HG02981 (cell line): ENCODE measurements around the gene DNM1L.

Experiments
- ATAC-seq: cut with Tn5 transposase; IDR thresholded peaks from one replicate; pipeline ENCODE4 v1.9.1; 2021; ENCODE audit warnings: mild to moderate bottlenecking, moderate library complexity; ENCODE audit not compliant: unreplicated experiment

The DNM1L gene

GRCh38 chr12:32679091-32679919 lies at the start of gene DNM1L:
Gene DNM1L, plus strand, starts transcription at chr12:32679301. Its CDS starts 63 bp downstream, at chr12:32679364.
- ATAC-seq = peak; percentile 96

GRCh38 chr12:32641287-32641901 lies 37.7 kb upstream of the DNM1L start:
- ATAC-seq = no peak

- ATAC-seq = no peak
Observed at GRCh38 chr12:32644431-32644830, 34.7 kb upstream of the DNM1L start.

GRCh38 chr12:32647275-32647674 lies 31.8 kb upstream of the DNM1L start:
- no peak for ATAC-seq

- ATAC-seq = no peak
Observed at GRCh38 chr12:32650508-32650907, 28.6 kb upstream of the DNM1L start.

GRCh38 chr12:32651151-32651955 lies 27.7 kb upstream of the DNM1L start:
- ATAC-seq = no peak

- no peak for ATAC-seq
Observed at GRCh38 chr12:32651956-32652210, 27.2 kb upstream of the DNM1L start.

- no peak for ATAC-seq
Observed at GRCh38 chr12:32659908-32660440, 19.1 kb upstream of the DNM1L start.

GRCh38 chr12:32661706-32662105 lies 17.4 kb upstream of the DNM1L start:
- no peak for ATAC-seq

- ATAC-seq = no peak
Observed at GRCh38 chr12:32662665-32663064, 16.4 kb upstream of the DNM1L start.

GRCh38 chr12:32666018-32666417 lies 13.1 kb upstream of the DNM1L start:
- no peak for ATAC-seq

GRCh38 chr12:32669584-32669983 lies 9.5 kb upstream of the DNM1L start:
- ATAC-seq = no peak

- no peak for ATAC-seq
Observed at GRCh38 chr12:32671930-32672780, 6.9 kb upstream of the DNM1L start.

- no peak for ATAC-seq
Observed at GRCh38 chr12:32679920-32680237, 778 bp downstream of the DNM1L start.

GRCh38 chr12:32680787-32681186 lies 1.7 kb downstream of the DNM1L start:
- no peak for ATAC-seq

GRCh38 chr12:32681272-32681671 lies 2.2 kb downstream of the DNM1L start:
- no peak for ATAC-seq

GRCh38 chr12:32686340-32686739 lies 7.2 kb downstream of the DNM1L start:
- ATAC-seq = no peak

- no peak for ATAC-seq
Observed at GRCh38 chr12:32688786-32689185, 9.7 kb downstream of the DNM1L start.

GRCh38 chr12:32690927-32691326 lies 11.8 kb downstream of the DNM1L start:
- ATAC-seq = no peak

- ATAC-seq = no peak
Observed at GRCh38 chr12:32692358-32692757, 13.3 kb downstream of the DNM1L start.

- ATAC-seq = no peak
Observed at GRCh38 chr12:32693036-32693435, 13.9 kb downstream of the DNM1L start.
